Mesendoderm (in vitro differentiated cells): Measurements from ENCODE around the gene CDK5R1.

Source experiments
- DNase-seq: peaks from one replicate; pipeline ENCODE4 v3.0.0; 2013
- H2AK5ac ChIP-seq: 2 replicates; pipeline ENCODE4 v1.6.1; 2013; ENCODE audit warnings: low read length, inconsistent platforms
- H2BK120ac ChIP-seq: 2 replicates; pipeline ENCODE4 v1.6.1; 2013; ENCODE audit warnings: low read depth, mild to moderate bottlenecking, low read length, moderate library complexity, mixed read lengths
- H2BK15ac ChIP-seq: replicated peaks from 2 replicates; pipeline ENCODE4 v1.6.1; 2013; ENCODE audit warnings: low read depth, mild to moderate bottlenecking, moderate library complexity
- H2BK5ac ChIP-seq: 2 replicates; pipeline ENCODE4 v1.6.1; 2013; ENCODE audit warnings: low read length, inconsistent platforms
- H3K18ac ChIP-seq: 2 replicates; pipeline ENCODE4 v1.6.1; 2013; ENCODE audit warnings: mild to moderate bottlenecking, low read length, mixed read lengths
- H3K23ac ChIP-seq: one replicate; pipeline ENCODE4 v1.6.1; 2013; ENCODE audit warnings: low read length
- H3K27ac ChIP-seq: 2 replicates; pipeline ENCODE4 v1.5.1; 2013; ENCODE audit warnings: low read depth, mild to moderate bottlenecking, inconsistent platforms, low read length, moderate library complexity
- H3K27me3 ChIP-seq: 2 replicates; pipeline ENCODE4 v1.6.1; 2013; ENCODE audit warnings: low read length, control low read depth, mild to moderate bottlenecking, inconsistent platforms; ENCODE audit not compliant: insufficient read depth, poor library complexity
- H3K36me3 ChIP-seq: 2 replicates; pipeline ENCODE4 v1.6.1; 2013; ENCODE audit warnings: low read length, inconsistent platforms; ENCODE audit not compliant: control insufficient read depth, insufficient read depth
- H3K4ac ChIP-seq: one replicate; pipeline ENCODE4 v1.6.1; 2013; ENCODE audit warnings: low read depth, mild to moderate bottlenecking, low read length, moderate library complexity
- H3K4me1 ChIP-seq: 2 replicates; pipeline ENCODE4 v1.6.1; 2013; ENCODE audit warnings: low read depth, low read length, inconsistent platforms; ENCODE audit not compliant: control insufficient read depth
- H3K4me2 ChIP-seq: 2 replicates; pipeline ENCODE4 v1.6.1; 2013; ENCODE audit warnings: low read length
- H3K4me3 ChIP-seq: 2 replicates; pipeline ENCODE4 v1.5.1; 2013; ENCODE audit warnings: mild to moderate bottlenecking, low read length
- H3K56ac ChIP-seq: one replicate; pipeline ENCODE4 v1.6.1; 2013; ENCODE audit warnings: low read length
- H3K79me1 ChIP-seq: 2 replicates; pipeline ENCODE4 v1.6.1; 2013; ENCODE audit warnings: low read length, inconsistent platforms
- H3K79me2 ChIP-seq: 2 replicates; pipeline ENCODE4 v1.6.1; 2013; ENCODE audit warnings: mild to moderate bottlenecking, low read length; ENCODE audit not compliant: control insufficient read depth, insufficient read depth
- H3K9ac ChIP-seq: 2 replicates; pipeline ENCODE4 v1.6.1; 2013; ENCODE audit warnings: low read length, inconsistent platforms
- H4K5ac ChIP-seq: one replicate; pipeline ENCODE4 v1.6.1; 2013; ENCODE audit warnings: low read length
- H4K8ac ChIP-seq: one replicate; pipeline ENCODE4 v1.6.1; 2013; ENCODE audit warnings: low read depth, mild to moderate bottlenecking, control low read depth, low read length, moderate library complexity
- WGBS: extraction: QIAGEN DNeasy Blood & Tissue Kit; methylation state at CpG from one replicate; pipeline ENCODE4 v1.1.7; 2013; ENCODE audit warnings: low lambda C conversion rate, missing lambda C conversion rate; ENCODE audit not compliant: insufficient coverage; ENCODE audit errors: extremely low coverage; 5-methylcytosine and 5-hydroxymethylcytosine counted together

The CDK5R1 gene

DNA sequence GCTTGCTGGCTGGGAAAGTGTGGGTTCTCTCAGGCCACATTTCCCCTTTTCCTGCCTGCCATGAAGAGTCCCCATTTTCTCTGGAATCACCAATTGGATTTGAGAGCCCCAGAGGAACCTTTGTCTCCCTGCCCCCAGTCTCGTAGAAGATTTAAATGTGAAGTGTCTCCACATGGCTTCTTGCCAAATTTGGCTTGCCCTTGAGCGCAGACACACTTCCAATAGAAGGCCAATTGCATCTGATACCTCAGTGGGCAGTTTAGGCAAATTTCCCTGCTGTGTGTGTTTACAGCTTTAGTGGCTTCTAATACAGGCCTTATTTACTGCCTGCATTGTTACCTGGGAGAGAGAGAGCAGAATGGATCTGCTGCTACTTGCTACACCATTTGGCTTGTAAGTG, 29.7 kb downstream of the CDK5R1 start:
- Histone ChIP-seq H3K4ac (no peak overlapping the region), H2AK5ac (no peak overlapping the region), H2BK15ac (no peak overlapping the region), H3K27ac (no peak overlapping the region), H2BK5ac (no peak overlapping the region), H3K23ac (no peak overlapping the region), H3K56ac (no peak overlapping the region), H3K79me1 (no peaks in the 10 kb centered on the region), H3K4me1 (peaks cover 21% of the 10 kb centered on the region), H4K5ac (no peak overlapping the region), H3K9ac (no peak overlapping the region), H3K4me3 (no peak overlapping the region), H3K27me3 (no peaks in the 10 kb centered on the region), H2BK120ac (no peak overlapping the region), H3K36me3 (no peaks in the 10 kb centered on the region), H3K4me2 (no peak overlapping the region), H4K8ac (no peak overlapping the region), H3K79me2 (no peaks in the 10 kb centered on the region), H3K18ac (peak overlapping the region; percentile 11)
- whole genome bisulfite sequencing, result no CpG with 5 or more reads among the region's 2 CpGs
- peak; percentile 46 for DNase-seq

- Histone ChIP-seq H3K79me1 (no peaks in the 10 kb centered on the region), H4K5ac (no peak overlapping the region), H2BK120ac (peak overlapping the region; percentile 29), H3K27ac (no peak overlapping the region), H2BK15ac (no peak overlapping the region), H3K4me3 (no peak overlapping the region), H3K4ac (no peak overlapping the region), H3K27me3 (no peaks in the 10 kb centered on the region), H3K56ac (peak overlapping the region; percentile 18), H2AK5ac (no peak overlapping the region), H3K79me2 (no peaks in the 10 kb centered on the region), H3K36me3 (no peaks in the 10 kb centered on the region), H3K9ac (no peak overlapping the region), H3K23ac (no peak overlapping the region), H4K8ac (no peak overlapping the region), H3K18ac (peak overlapping the region; percentile 45), H3K4me2 (no peak overlapping the region), H3K4me1 (peaks cover 21% of the 10 kb centered on the region), H2BK5ac (no peak overlapping the region)
- WGBS, result no CpG with 5 or more reads among the region's 12 CpGs
- DNase-seq, result peak; percentile 37
Measured at GRCh38 chr17:32516940-32517701, 30.3 kb downstream of the CDK5R1 start.

- H3K4me3 ChIP-seq, result no peak overlapping the region
- no peak overlapping the region for H4K8ac ChIP-seq
- no peak overlapping the region for H3K4ac ChIP-seq
- no peak overlapping the region for H2BK120ac ChIP-seq
- no peak overlapping the region for H3K9ac ChIP-seq
- H2BK5ac ChIP-seq, result no peak overlapping the region
- no peak overlapping the region for H4K5ac ChIP-seq
- H3K27me3 ChIP-seq, result no peaks in the 10 kb centered on the region
- H3K79me1 ChIP-seq, result no peaks in the 10 kb centered on the region
- H2AK5ac ChIP-seq, result no peak overlapping the region
- H3K4me2 ChIP-seq, result no peak overlapping the region
- H2BK15ac ChIP-seq, result no peak overlapping the region
- H3K56ac ChIP-seq, result no peak overlapping the region
- no peak overlapping the region for H3K18ac ChIP-seq
- no peak for DNase-seq
- no peaks in the 10 kb centered on the region for H3K36me3 ChIP-seq
- H3K79me2 ChIP-seq, result no peaks in the 10 kb centered on the region
- no CpG with 5 or more reads among the region's 7 CpGs for WGBS
- H3K27ac ChIP-seq, result no peak overlapping the region
- H3K4me1 ChIP-seq, result peaks cover 21% of the 10 kb centered on the region
- no peak overlapping the region for H3K23ac ChIP-seq
Measured at GRCh38 chr17:32517982-32518381, 31.2 kb downstream of the CDK5R1 start.

- no peaks in the 10 kb centered on the region for H3K79me1 ChIP-seq
- peak overlapping the region; percentile 21 for H3K4me3 ChIP-seq
- no peak for DNase-seq
- peak overlapping the region; percentile 88 for H3K4ac ChIP-seq
- H3K27me3 ChIP-seq, result no peaks in the 10 kb centered on the region
- H3K23ac ChIP-seq, result no peak overlapping the region
- WGBS, result no CpG with 5 or more reads among the region's 31 CpGs
- peak overlapping the region; percentile 69 for H3K9ac ChIP-seq
- peak overlapping the region; percentile 79 for H3K4me2 ChIP-seq
- H4K5ac ChIP-seq, result no peak overlapping the region
- no peak overlapping the region for H2BK15ac ChIP-seq
- H2BK5ac ChIP-seq, result peak overlapping the region; percentile 1
- peak overlapping the region; percentile 88 for H3K18ac ChIP-seq
- peak overlapping the region; percentile 95 for H3K27ac ChIP-seq
- no peak overlapping the region for H2AK5ac ChIP-seq
- H3K79me2 ChIP-seq, result no peaks in the 10 kb centered on the region
- peak overlapping the region; percentile 60 for H4K8ac ChIP-seq
- peaks cover 24% of the 10 kb centered on the region for H3K4me1 ChIP-seq
- H2BK120ac ChIP-seq, result peak overlapping the region; percentile 75
- no peaks in the 10 kb centered on the region for H3K36me3 ChIP-seq
- peak overlapping the region; percentile 86 for H3K56ac ChIP-seq
Measured at GRCh38 chr17:32518646-32519227, 31.9 kb downstream of the CDK5R1 start.

DNA sequence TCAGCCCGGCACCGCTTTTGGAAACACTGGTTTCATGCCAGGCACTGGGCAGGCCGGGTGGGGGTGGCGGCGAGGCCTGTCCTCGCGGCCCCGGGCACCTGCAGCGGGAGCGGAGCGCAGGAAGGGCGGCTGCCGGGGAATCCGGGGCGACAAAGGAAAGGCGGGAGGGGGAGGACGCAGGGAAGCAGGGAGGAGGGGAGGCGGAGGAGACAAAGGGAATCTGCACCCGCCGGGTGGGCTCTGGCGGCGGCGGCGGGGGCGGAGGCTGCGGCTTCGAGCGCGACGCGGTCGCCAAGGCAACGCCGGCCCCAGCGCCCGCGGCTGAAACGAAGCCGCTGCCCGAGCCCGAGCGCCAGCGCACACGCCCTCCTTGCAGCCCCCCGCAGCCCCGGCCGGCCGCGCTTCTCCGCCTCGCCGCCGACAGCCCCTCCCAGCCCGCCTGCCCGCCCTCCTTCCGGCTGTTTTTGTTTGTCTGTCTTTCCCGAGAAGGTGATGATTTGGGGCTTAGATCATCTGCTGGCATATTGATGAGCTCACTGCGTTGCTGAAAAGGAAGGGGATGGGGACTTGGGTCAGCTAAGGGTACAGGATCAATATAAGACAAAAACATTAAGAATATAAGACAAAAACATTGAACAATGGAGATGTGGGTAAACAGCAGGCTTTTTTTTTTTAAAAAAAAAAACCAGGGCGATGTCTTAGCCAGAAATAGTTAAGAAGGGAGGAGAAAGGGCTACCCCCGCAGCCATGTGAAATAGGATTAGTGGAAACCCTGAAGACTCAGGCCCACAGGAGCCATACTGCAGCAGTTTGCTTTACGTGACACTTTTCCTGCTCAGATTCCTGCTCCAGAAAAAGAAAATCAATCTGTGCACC, 32.7 kb downstream of the CDK5R1 start:
- H3K4me1 ChIP-seq, result peaks cover 24% of the 10 kb centered on the region
- H3K9ac ChIP-seq, result peak overlapping the region; percentile 69
- H2AK5ac ChIP-seq, result no peak overlapping the region
- peak; percentile 96 for DNase-seq
- H3K4me2 ChIP-seq, result peak overlapping the region; percentile 80
- H3K79me1 ChIP-seq, result no peaks in the 10 kb centered on the region
- no peak overlapping the region for H2BK15ac ChIP-seq
- peak overlapping the region; percentile 88 for H3K18ac ChIP-seq
- peak overlapping the region; percentile 88 for H3K4ac ChIP-seq
- no peaks in the 10 kb centered on the region for H3K27me3 ChIP-seq
- H2BK120ac ChIP-seq, result peak overlapping the region; percentile 75
- H3K27ac ChIP-seq, result peak overlapping the region; percentile 95
- no CpG with 5 or more reads among the region's 61 CpGs for WGBS
- H3K36me3 ChIP-seq, result no peaks in the 10 kb centered on the region
- H3K79me2 ChIP-seq, result no peaks in the 10 kb centered on the region
- peak overlapping the region; percentile 60 for H4K8ac ChIP-seq
- H2BK5ac ChIP-seq, result peak overlapping the region; percentile 61
- H4K5ac ChIP-seq, result peak overlapping the region; percentile 88
- no peak overlapping the region for H3K23ac ChIP-seq
- H3K4me3 ChIP-seq, result no peak overlapping the region
- peak overlapping the region; percentile 86 for H3K56ac ChIP-seq
